Prostate gland (tissue), 2 donors: ENCODE data around the gene GIPC1.

Source experiments
- CTCF ChIP-seq, 4 experiments: fragments of 200-600 bp in 2 of 4; fragments of 450-650 bp in 2 of 4; sonication (generic) in 2 of 4; IDR thresholded peaks; 1 replicate in 3 of 4; 2 replicates in 1 of 4; pipeline ENCODE4 v1.5.1; 2016 to 2019; ENCODE audit warnings: antibody characterized with exemption in 4 of 4, mild to moderate bottlenecking in 2 of 4, moderate library complexity in 2 of 4
- POLR2A ChIP-seq: fragments of 450-650 bp; IDR thresholded peaks from one replicate; pipeline ENCODE4 v1.6.1; 2016; ENCODE audit warnings: antibody characterized with exemption, mild to moderate bottlenecking

- TF ChIP-seq CTCF (IDR thresholded peaks at IDR 0.05) = no peak
- TF ChIP-seq POLR2A = no peak
Observed at GRCh38 chr19:14530005-14530348, 34.0 kb upstream of the GIPC1 start.
